Vagina (tissue), 2 donors: Measurements from ENCODE around the gene DIP2A. TPM values are rescaled to one million over a fixed set of nuclear protein-coding genes. Genes with fewer than 3 reads are reported as not detected.

Source experiments
- DNase-seq, 2 donors: peaks; one replicate each; pipeline ENCODE4 v3.0.0-alpha.2; 2017; ENCODE audit errors: extremely low spot score in 2 of 2
- H3K27ac ChIP-seq: fragments of 200-600 bp; sonication (generic); one replicate; pipeline ENCODE4 v1.5.1; 2019
- H3K27me3 ChIP-seq: fragments of 200-600 bp; sonication (generic); one replicate; pipeline ENCODE4 v1.5.1; 2019
- H3K36me3 ChIP-seq, 2 donors: fragments of 200-600 bp; sonication (generic); one replicate each; pipeline ENCODE4 v1.5.1; 2017 to 2019
- H3K4me1 ChIP-seq: fragments of 200-600 bp; sonication (generic); one replicate; pipeline ENCODE4 v1.5.1; 2019
- H3K4me3 ChIP-seq, 2 donors: fragments of 200-600 bp; sonication (generic); 1 replicate in 1 of 2; 2 replicates in 1 of 2; pipeline ENCODE4 v1.5.1; 2016 to 2019
- H3K9me3 ChIP-seq: fragments of 200-600 bp; sonication (generic); one replicate; pipeline ENCODE4 v1.5.1; 2019
- POLR2A ChIP-seq, 2 donors: fragments of 450-650 bp; IDR thresholded peaks; one replicate each; pipeline ENCODE4 v1.6.1; 2017; ENCODE audit warnings: antibody characterized with exemption in 2 of 2, mild to moderate bottlenecking in 2 of 2, moderate library complexity in 2 of 2
- POLR2AphosphoS5 ChIP-seq, 2 donors: sonication (generic); formaldehyde crosslinking; IDR thresholded peaks; one replicate each; pipeline ENCODE4 v1.9.0; 2017; ENCODE audit warnings: antibody characterized with exemption in 2 of 2, mild to moderate bottlenecking in 2 of 2, low read depth in 1 of 2; ENCODE audit not compliant: insufficient read depth in 1 of 2
- intact Hi-C: fragments of 100-400 bp; cut with DNase I; formaldehyde crosslinking; loops from one replicate; pipeline ENCODE4 v1.15.1; 2023
- total RNA-seq: library from RNA; depleted of rRNA; stranded (reverse); fragments of >200 nt; gene quantifications from one replicate; pipeline ENCODE4 v1.2.3, GENCODE V29; 2016
- TF ChIP-seq, protein P1 (sequence below), 3 experiments: fragments of 450-650 bp in 2 of 3; fragments of 200-600 bp in 1 of 3; sonication (generic) in 1 of 3; IDR thresholded peaks; one replicate each; pipeline ENCODE4 v1.5.1; 2017 to 2019; ENCODE audit warnings: antibody characterized with exemption in 3 of 3, mild to moderate bottlenecking in 2 of 3, moderate library complexity in 2 of 3

DIP2A gene
- total RNA-seq, 1 donor from 2014 or later: 46.2 TPM

DNA sequence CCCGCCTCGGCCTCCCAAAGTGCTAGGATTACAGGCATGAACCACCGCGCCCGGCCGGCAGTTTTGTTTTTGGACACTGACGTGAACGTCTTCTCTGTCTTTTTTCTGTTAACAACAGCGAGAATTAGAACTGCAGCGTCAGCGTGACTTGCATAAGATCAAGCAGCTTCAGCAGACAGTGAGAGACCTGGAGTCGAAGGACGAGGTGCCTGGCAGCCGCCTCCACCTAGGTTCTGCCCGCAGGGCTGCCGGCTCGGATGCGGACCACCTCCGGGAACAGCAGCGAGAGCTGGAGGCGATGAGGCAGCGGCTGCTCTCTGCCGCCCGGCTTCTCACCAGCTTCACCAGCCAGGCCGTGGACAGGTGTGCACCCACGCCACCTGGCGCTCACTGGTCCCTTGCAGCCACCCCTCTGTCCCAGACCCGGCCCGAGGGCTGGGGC lies 22.9 kb upstream of the DIP2A start:
- no peaks in the 10 kb centered on the region for H3K27me3 ChIP-seq
- H3K4me1 ChIP-seq: no peaks in the 10 kb centered on the region
- intact Hi-C loops: no loop called here
- no peak overlapping the region for H3K27ac ChIP-seq
- H3K36me3 ChIP-seq: peaks cover 0 to 64% of the 10 kb centered on the region in 2 donors
- H3K4me3 ChIP-seq: no peak overlapping the region
- no peaks in the 10 kb centered on the region for H3K9me3 ChIP-seq
- TF ChIP-seq, protein P1, sequence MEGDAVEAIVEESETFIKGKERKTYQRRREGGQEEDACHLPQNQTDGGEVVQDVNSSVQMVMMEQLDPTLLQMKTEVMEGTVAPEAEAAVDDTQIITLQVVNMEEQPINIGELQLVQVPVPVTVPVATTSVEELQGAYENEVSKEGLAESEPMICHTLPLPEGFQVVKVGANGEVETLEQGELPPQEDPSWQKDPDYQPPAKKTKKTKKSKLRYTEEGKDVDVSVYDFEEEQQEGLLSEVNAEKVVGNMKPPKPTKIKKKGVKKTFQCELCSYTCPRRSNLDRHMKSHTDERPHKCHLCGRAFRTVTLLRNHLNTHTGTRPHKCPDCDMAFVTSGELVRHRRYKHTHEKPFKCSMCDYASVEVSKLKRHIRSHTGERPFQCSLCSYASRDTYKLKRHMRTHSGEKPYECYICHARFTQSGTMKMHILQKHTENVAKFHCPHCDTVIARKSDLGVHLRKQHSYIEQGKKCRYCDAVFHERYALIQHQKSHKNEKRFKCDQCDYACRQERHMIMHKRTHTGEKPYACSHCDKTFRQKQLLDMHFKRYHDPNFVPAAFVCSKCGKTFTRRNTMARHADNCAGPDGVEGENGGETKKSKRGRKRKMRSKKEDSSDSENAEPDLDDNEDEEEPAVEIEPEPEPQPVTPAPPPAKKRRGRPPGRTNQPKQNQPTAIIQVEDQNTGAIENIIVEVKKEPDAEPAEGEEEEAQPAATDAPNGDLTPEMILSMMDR (IDR thresholded peaks at IDR 0.05): no peak
- TF ChIP-seq POLR2AphosphoS5 (IDR thresholded peaks at IDR 0.05; ENCODE audit: insufficient read depth in 1 of 2, low read depth in 1 of 2) (no peak), POLR2A (IDR thresholded peaks at IDR 0.05) (no peak)
- DNase-seq: no peak

DNA sequence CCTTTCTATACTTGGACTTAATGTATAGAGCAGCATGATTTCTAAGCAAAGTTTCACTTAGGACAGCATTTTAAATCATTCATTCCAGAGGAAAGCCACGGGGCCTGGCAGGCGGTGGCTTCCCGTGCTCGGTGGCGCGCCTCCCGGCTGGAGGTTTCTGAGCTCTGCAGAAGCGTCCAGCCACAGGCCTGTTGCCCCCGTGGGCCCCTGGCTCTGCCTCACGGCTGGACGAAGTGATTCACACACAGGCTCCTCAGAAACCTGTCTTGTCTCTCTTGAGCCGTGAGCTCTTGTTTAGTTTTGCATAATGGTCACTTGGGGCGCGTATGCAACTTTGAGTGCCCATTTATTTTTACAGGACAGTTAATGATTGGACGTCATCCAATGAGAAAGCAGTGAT lies 22.1 kb upstream of the DIP2A start:
- Histone ChIP-seq H3K4me1 (no peaks in the 10 kb centered on the region), H3K9me3 (no peaks in the 10 kb centered on the region), H3K27me3 (no peaks in the 10 kb centered on the region), H3K4me3 (no peak overlapping the region), H3K27ac (no peak overlapping the region), H3K36me3 (peaks cover 0 to 62% of the 10 kb centered on the region in 2 donors)
- intact Hi-C loops: no loop called here
- DNase-seq: no peak
- no peak for TF ChIP-seq POLR2AphosphoS5 (IDR thresholded peaks at IDR 0.05; ENCODE audit: insufficient read depth in 1 of 2, low read depth in 1 of 2)
- TF ChIP-seq, protein P1 (IDR thresholded peaks at IDR 0.05): no peak
- TF ChIP-seq POLR2A (IDR thresholded peaks at IDR 0.05): no peak

- Histone ChIP-seq H3K9me3 (no peaks in the 10 kb centered on the region), H3K36me3 (peaks cover 0 to 62% of the 10 kb centered on the region in 2 donors), H3K27ac (no peak overlapping the region), H3K4me1 (no peaks in the 10 kb centered on the region), H3K4me3 (no peak overlapping the region), H3K27me3 (no peaks in the 10 kb centered on the region)
- no peak for DNase-seq
- intact Hi-C loops: no loop called here
- TF ChIP-seq, protein P1 (IDR thresholded peaks at IDR 0.05): no peak
- TF ChIP-seq POLR2AphosphoS5 (IDR thresholded peaks at IDR 0.05; ENCODE audit: insufficient read depth in 1 of 2, low read depth in 1 of 2) (no peak), POLR2A (IDR thresholded peaks at IDR 0.05) (no peak)
Observed at GRCh38 chr21:46437096-46437498, 21.6 kb upstream of the DIP2A start.

DNA sequence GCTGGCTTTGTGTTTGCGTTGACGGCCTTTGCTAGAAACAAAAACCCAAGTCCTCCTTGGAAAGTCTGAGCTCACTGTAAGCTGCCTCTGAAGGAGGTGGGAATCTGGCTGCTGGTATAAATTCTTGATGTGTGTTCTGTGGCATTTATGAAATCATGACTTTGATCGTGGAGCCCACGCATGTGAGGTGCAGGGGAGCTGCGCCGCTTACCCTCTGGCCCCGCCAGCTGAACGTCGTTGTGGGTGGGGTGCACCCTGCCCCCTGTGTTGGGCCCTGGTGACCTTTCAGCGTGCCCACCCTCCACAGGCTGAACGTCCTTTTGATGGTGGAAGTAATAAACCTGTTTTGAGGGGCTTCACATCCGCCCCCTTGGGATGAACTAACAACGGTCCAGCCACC lies 21.2 kb upstream of the DIP2A start:
- Histone ChIP-seq H3K27ac (no peak overlapping the region), H3K9me3 (no peaks in the 10 kb centered on the region), H3K27me3 (no peaks in the 10 kb centered on the region), H3K4me1 (no peaks in the 10 kb centered on the region), H3K4me3 (no peak overlapping the region), H3K36me3 (peaks cover 0 to 60% of the 10 kb centered on the region in 2 donors)
- TF ChIP-seq POLR2A (IDR thresholded peaks at IDR 0.05): no peak
- no peak for TF ChIP-seq POLR2AphosphoS5 (IDR thresholded peaks at IDR 0.05; ENCODE audit: insufficient read depth in 1 of 2, low read depth in 1 of 2)
- TF ChIP-seq, protein P1 (IDR thresholded peaks at IDR 0.05): no peak
- intact Hi-C loops: no loop called here
- DNase-seq: no peak

GRCh38 chr21:46438241-46438640 lies 20.4 kb upstream of the DIP2A start:
- no peak for DNase-seq
- no peak for TF ChIP-seq POLR2A (IDR thresholded peaks at IDR 0.05)
- TF ChIP-seq, protein P1 (IDR thresholded peaks at IDR 0.05): no peak
- TF ChIP-seq POLR2AphosphoS5 (IDR thresholded peaks at IDR 0.05; ENCODE audit: insufficient read depth in 1 of 2, low read depth in 1 of 2): no peak
- Histone ChIP-seq H3K4me3 (no peak overlapping the region), H3K4me1 (no peaks in the 10 kb centered on the region), H3K36me3 (peaks cover 0 to 63% of the 10 kb centered on the region in 2 donors), H3K27me3 (no peaks in the 10 kb centered on the region), H3K27ac (no peak overlapping the region), H3K9me3 (no peaks in the 10 kb centered on the region)
- intact Hi-C loops: no loop called here
